PFSK-1 (cell line): Measurements from ENCODE around the gene BORCS8.

Experiments
- FOXP2 ChIP-seq: optimal IDR thresholded peaks from 2 replicates; pipeline ENCODE3; 2011; ENCODE audit warnings: borderline replicate concordance, control low read depth, inconsistent platforms; ENCODE audit not compliant: insufficient read depth; ENCODE audit errors: extremely low read length, extremely low read depth
- POLR2AphosphoS5 ChIP-seq: IDR thresholded peaks from 2 replicates; pipeline ENCODE4 v1.6.1; 2012; ENCODE audit warnings: low read depth, mild to moderate bottlenecking, control low read depth, low read length, moderate library complexity
- REST ChIP-seq, 2 experiments: IDR thresholded peaks; 2 replicates each; pipeline versions ENCODE4 v1.6.1 to v1.8.0; 2011 to 2012; ENCODE audit warnings: low read depth in 2 of 2, low read length in 2 of 2, control low read depth in 1 of 2, inconsistent platforms in 1 of 2, mild to moderate bottlenecking in 1 of 2, moderate library complexity in 1 of 2; ENCODE audit not compliant: insufficient read depth in 1 of 2
- SIN3A ChIP-seq: IDR thresholded peaks from 2 replicates; pipeline ENCODE4 v1.6.1; 2012; ENCODE audit warnings: mild to moderate bottlenecking, low read length, moderate library complexity, borderline replicate concordance; ENCODE audit not compliant: insufficient read depth
- TAF1 ChIP-seq: IDR thresholded peaks from 2 replicates; pipeline ENCODE4 v1.6.1; 2012; ENCODE audit warnings: low read length, control low read depth, borderline replicate concordance; ENCODE audit not compliant: insufficient read depth

GRCh38 chr19:19170873-19171672, 20.9 kb downstream of the BORCS8 start:
- no peak for TF ChIP-seq REST (IDR thresholded peaks at IDR 0.05; ENCODE audit: insufficient read depth in 1 of 2, low read depth in 2 of 2, low read length in 2 of 2)
- TF ChIP-seq SIN3A, result no peak
- no peak for TF ChIP-seq POLR2AphosphoS5
- no peak for TF ChIP-seq TAF1
- no peak for TF ChIP-seq FOXP2
